GM12878 (cell line): ENCODE results near the gene EHBP1. TPM values are rescaled to one million over a fixed set of nuclear protein-coding genes. Genes with fewer than 3 reads are reported as not detected.

Experiments used
- EP300 ChIP-seq, 2 experiments: fragments of 150-350 bp in 1 of 2; IDR thresholded peaks; 2 replicates each; pipeline ENCODE4 v1.6.1; 2011 to 2012; ENCODE audit warnings: low read depth in 2 of 2, low read length in 2 of 2, borderline replicate concordance in 1 of 2, improper control_type of control experiment in 1 of 2, inconsistent platforms in 1 of 2; ENCODE audit not compliant: control insufficient read depth in 1 of 2
- IKZF2 ChIP-seq, 2 experiments: fragments of 450-650 bp; IDR thresholded peaks; 2 replicates each; pipeline ENCODE4 v1.6.1; 2017; ENCODE audit warnings: mild to moderate bottlenecking in 2 of 2, moderate library complexity in 2 of 2
- JUNB ChIP-seq: IDR thresholded peaks from 2 replicates; pipeline ENCODE4 v1.6.1; 2016; ENCODE audit warnings: antibody characterized with exemption, mild to moderate bottlenecking
- MEF2A ChIP-seq: IDR thresholded peaks from 2 replicates; pipeline ENCODE4 v1.6.1; 2011; ENCODE audit warnings: low read depth, mild to moderate bottlenecking, low read length, moderate library complexity; ENCODE audit not compliant: insufficient read depth
- MTA2 ChIP-seq: fragments of 450-650 bp; IDR thresholded peaks from 2 replicates; pipeline ENCODE4 v1.6.1; 2016; ENCODE audit warnings: low read depth, mild to moderate bottlenecking, moderate library complexity
- MTA3 ChIP-seq: IDR thresholded peaks from 2 replicates; pipeline ENCODE4 v1.6.1; 2012; ENCODE audit warnings: low read length, inconsistent platforms, borderline replicate concordance
- NBN ChIP-seq: fragments of 450-650 bp; IDR thresholded peaks from 2 replicates; pipeline ENCODE4 v1.6.1; 2016
- NR2C2 ChIP-seq: IDR thresholded peaks from 2 replicates; pipeline ENCODE4 v1.6.1; 2011; ENCODE audit warnings: borderline replicate concordance, low read depth; ENCODE audit not compliant: control insufficient read depth, insufficient read length
- NR2F1 ChIP-seq: fragments of 450-650 bp; conservative IDR thresholded peaks from 2 replicates; pipeline ENCODE4 v1.6.1; 2017; ENCODE audit warnings: mild to moderate bottlenecking
- PAX5 ChIP-seq: IDR thresholded peaks from 2 replicates; pipeline ENCODE4 v1.6.1; 2011; ENCODE audit warnings: low read depth, low read length, borderline replicate concordance
- RFX5 ChIP-seq: IDR thresholded peaks from 2 replicates; pipeline ENCODE4 v1.6.1; 2011; ENCODE audit warnings: low read depth, low read length, improper control_type of control experiment
- SRF ChIP-seq, 2 experiments: IDR thresholded peaks; 2 replicates each; pipeline ENCODE4 v1.6.1; 2011; ENCODE audit warnings: low read depth in 2 of 2, low read length in 2 of 2, mild to moderate bottlenecking in 1 of 2, moderate library complexity in 1 of 2
- YY1 ChIP-seq: IDR thresholded peaks from 2 replicates; pipeline ENCODE4 v1.6.1; 2011; ENCODE audit warnings: low read depth, mild to moderate bottlenecking, low read length
- ZZZ3 ChIP-seq: IDR thresholded peaks from 2 replicates; pipeline ENCODE4 v1.6.1; 2011; ENCODE audit warnings: low read depth; ENCODE audit not compliant: control insufficient read depth, insufficient read length
- polyA plus RNA-seq, 11 experiments: library from polyadenylated mRNA; depleted of rRNA in 4 of 11; unstranded in 6 of 11; stranded (reverse) in 5 of 11; fragments of >200 nt; fragmentation: Nextera tagmentation in 4 of 11; fragmentation: Illumina TruSeq in 1 of 11; extraction: Ambion mirVana in 4 of 11; extraction: Trizol in 1 of 11; gene quantifications; 1 replicate in 1 of 11; 2 replicates in 10 of 11; pipeline versions ENCODE4 v1.2.1 to v1.2.3, GENCODE V29; 2011 to 2016; ENCODE audit warnings: inconsistent platforms in 2 of 11, missing spikeins in 2 of 11, low read depth in 1 of 11
- total RNA-seq, 4 experiments: library from RNA; depleted of rRNA in 3 of 4; stranded (reverse); fragments of >200 nt in 3 of 4; fragmentation: Illumina TruSeq in 1 of 4; extraction: Trizol in 1 of 4; gene quantifications; 2 replicates each; pipeline versions ENCODE4 v1.2.1 to v1.2.3, GENCODE V29; 2013 to 2021
- TF ChIP-seq, protein P1 (sequence below): fragments of 450-650 bp; IDR thresholded peaks from 2 replicates; pipeline ENCODE4 v1.6.1; 2017; ENCODE audit warnings: mild to moderate bottlenecking, moderate library complexity
- TF ChIP-seq, protein P2 (sequence below): fragments of 450-650 bp; IDR thresholded peaks from 2 replicates; pipeline ENCODE4 v1.6.1; 2018; ENCODE audit warnings: borderline replicate concordance, mild to moderate bottlenecking; ENCODE audit not compliant: partially characterized antibody
- TF ChIP-seq, protein P3 (sequence below): fragments of 450-650 bp; IDR thresholded peaks from 2 replicates; pipeline ENCODE4 v1.6.1; 2018; ENCODE audit warnings: mild to moderate bottlenecking, low read depth, moderate library complexity; ENCODE audit not compliant: partially characterized antibody
- TF ChIP-seq, protein P4 (sequence below): IDR thresholded peaks from 2 replicates; pipeline ENCODE4 v1.6.1; 2011; ENCODE audit warnings: borderline replicate concordance, low read depth, mild to moderate bottlenecking, moderate library complexity, low read length; ENCODE audit not compliant: insufficient read depth, poor library complexity, severe bottlenecking

EHBP1 gene
- total and polyA plus RNA-seq, 10 of the 15 experiments (the other 5 are each of a cell fraction or from before 2014, with no cell fraction given) = 5.7 to 26.1 (median 13.6) TPM

DNA sequence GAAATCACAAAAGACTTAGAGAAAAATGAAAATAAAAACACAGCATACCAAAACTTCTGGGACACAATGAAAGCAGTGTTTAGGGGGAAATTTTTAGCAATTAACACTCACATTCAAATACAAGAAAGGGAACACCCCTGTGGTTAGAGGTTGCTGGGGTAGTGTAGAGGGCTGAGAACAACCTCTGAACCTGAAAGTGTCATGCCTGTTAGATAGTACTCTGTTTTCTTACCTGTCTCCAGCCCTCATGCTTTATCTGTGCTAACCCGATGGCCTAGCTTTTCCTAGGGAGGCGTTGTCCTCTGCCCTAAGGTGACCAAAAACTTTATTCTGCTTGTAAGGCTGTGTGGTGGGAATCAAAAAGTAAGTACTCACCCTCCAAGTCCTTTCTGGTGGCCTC lies 222.5 kb downstream of the EHBP1 start (continued):
- TF ChIP-seq, protein P1, sequence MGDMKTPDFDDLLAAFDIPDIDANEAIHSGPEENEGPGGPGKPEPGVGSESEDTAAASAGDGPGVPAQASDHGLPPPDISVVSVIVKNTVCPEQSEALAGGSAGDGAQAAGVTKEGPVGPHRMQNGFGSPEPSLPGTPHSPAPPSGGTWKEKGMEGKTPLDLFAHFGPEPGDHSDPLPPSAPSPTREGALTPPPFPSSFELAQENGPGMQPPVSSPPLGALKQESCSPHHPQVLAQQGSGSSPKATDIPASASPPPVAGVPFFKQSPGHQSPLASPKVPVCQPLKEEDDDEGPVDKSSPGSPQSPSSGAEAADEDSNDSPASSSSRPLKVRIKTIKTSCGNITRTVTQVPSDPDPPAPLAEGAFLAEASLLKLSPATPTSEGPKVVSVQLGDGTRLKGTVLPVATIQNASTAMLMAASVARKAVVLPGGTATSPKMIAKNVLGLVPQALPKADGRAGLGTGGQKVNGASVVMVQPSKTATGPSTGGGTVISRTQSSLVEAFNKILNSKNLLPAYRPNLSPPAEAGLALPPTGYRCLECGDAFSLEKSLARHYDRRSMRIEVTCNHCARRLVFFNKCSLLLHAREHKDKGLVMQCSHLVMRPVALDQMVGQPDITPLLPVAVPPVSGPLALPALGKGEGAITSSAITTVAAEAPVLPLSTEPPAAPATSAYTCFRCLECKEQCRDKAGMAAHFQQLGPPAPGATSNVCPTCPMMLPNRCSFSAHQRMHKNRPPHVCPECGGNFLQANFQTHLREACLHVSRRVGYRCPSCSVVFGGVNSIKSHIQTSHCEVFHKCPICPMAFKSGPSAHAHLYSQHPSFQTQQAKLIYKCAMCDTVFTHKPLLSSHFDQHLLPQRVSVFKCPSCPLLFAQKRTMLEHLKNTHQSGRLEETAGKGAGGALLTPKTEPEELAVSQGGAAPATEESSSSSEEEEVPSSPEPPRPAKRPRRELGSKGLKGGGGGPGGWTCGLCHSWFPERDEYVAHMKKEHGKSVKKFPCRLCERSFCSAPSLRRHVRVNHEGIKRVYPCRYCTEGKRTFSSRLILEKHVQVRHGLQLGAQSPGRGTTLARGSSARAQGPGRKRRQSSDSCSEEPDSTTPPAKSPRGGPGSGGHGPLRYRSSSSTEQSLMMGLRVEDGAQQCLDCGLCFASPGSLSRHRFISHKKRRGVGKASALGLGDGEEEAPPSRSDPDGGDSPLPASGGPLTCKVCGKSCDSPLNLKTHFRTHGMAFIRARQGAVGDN = peak; percentile 91
- TF ChIP-seq MTA2 = peak; percentile 95
- peak; percentile 96 for TF ChIP-seq NR2F1
- 0 out of 2 replicates have a peak, but pooled peaks have one; percentile 26 for TF ChIP-seq NBN
- TF ChIP-seq JUNB = no peak
- TF ChIP-seq, protein P2, sequence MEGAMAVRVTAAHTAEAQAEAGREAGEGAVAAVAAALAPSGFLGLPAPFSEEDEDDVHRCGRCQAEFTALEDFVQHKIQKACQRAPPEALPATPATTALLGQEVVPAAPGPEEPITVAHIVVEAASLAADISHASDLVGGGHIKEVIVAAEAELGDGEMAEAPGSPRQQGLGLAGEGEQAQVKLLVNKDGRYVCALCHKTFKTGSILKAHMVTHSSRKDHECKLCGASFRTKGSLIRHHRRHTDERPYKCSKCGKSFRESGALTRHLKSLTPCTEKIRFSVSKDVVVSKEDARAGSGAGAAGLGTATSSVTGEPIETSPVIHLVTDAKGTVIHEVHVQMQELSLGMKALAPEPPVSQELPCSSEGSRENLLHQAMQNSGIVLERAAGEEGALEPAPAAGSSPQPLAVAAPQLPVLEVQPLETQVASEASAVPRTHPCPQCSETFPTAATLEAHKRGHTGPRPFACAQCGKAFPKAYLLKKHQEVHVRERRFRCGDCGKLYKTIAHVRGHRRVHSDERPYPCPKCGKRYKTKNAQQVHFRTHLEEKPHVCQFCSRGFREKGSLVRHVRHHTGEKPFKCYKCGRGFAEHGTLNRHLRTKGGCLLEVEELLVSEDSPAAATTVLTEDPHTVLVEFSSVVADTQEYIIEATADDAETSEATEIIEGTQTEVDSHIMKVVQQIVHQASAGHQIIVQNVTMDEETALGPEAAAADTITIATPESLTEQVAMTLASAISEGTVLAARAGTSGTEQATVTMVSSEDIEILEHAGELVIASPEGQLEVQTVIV = no peak
- TF ChIP-seq SRF (IDR thresholded peaks at IDR 0.05; ENCODE audit: low read depth in 2 of 2, low read length in 2 of 2) = no peak
- no peak for TF ChIP-seq MTA3
- no peak for TF ChIP-seq NR2C2
- TF ChIP-seq, protein P3, sequence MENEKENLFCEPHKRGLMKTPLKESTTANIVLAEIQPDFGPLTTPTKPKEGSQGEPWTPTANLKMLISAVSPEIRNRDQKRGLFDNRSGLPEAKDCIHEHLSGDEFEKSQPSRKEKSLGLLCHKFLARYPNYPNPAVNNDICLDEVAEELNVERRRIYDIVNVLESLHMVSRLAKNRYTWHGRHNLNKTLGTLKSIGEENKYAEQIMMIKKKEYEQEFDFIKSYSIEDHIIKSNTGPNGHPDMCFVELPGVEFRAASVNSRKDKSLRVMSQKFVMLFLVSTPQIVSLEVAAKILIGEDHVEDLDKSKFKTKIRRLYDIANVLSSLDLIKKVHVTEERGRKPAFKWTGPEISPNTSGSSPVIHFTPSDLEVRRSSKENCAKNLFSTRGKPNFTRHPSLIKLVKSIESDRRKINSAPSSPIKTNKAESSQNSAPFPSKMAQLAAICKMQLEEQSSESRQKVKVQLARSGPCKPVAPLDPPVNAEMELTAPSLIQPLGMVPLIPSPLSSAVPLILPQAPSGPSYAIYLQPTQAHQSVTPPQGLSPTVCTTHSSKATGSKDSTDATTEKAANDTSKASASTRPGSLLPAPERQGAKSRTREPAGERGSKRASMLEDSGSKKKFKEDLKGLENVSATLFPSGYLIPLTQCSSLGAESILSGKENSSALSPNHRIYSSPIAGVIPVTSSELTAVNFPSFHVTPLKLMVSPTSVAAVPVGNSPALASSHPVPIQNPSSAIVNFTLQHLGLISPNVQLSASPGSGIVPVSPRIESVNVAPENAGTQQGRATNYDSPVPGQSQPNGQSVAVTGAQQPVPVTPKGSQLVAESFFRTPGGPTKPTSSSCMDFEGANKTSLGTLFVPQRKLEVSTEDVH = no peak
- TF ChIP-seq ZZZ3 = no peak
- TF ChIP-seq MEF2A = no peak
- no peak for TF ChIP-seq YY1
- TF ChIP-seq EP300 (IDR thresholded peaks at IDR 0.05; ENCODE audit: borderline replicate concordance in 1 of 2, control insufficient read depth in 1 of 2, low read depth in 2 of 2, low read length in 2 of 2) = peak; percentile 60 to 68; a peak in 2 of 4 replicates
- no peak for TF ChIP-seq RFX5
- TF ChIP-seq, protein P4, sequence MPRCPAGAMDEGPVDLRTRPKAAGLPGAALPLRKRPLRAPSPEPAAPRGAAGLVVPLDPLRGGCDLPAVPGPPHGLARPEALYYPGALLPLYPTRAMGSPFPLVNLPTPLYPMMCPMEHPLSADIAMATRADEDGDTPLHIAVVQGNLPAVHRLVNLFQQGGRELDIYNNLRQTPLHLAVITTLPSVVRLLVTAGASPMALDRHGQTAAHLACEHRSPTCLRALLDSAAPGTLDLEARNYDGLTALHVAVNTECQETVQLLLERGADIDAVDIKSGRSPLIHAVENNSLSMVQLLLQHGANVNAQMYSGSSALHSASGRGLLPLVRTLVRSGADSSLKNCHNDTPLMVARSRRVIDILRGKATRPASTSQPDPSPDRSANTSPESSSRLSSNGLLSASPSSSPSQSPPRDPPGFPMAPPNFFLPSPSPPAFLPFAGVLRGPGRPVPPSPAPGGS = no peak
- no peak for TF ChIP-seq PAX5
- TF ChIP-seq IKZF2 (IDR thresholded peaks at IDR 0.05) = peak in 1 of 2 experiments; percentile 53; a peak in 1 of 4 replicates
